A673 (cell line): ENCODE data around the gene RHOB. TPM values are rescaled to one million over a fixed set of nuclear protein-coding genes. Genes with fewer than 3 reads are reported as not detected.

Experiments used
- BruUV-seq: library from RNA; stranded (reverse); fragments of 400-500 nt; replicated peaks from 2 replicates; lab custom pipeline; 2021; lab: Mats Ljungman, UMichigan
- CTCF ChIA-PET: fragments of 300-600 bp; sonication (Branson Sonifier 250); formaldehyde crosslinking; loops from one replicate; lab custom pipeline; 2022; ENCODE audit warnings: antibody characterized with exemption; lab: Charles Lee
- POLR2A ChIA-PET: fragments of 300-600 bp; sonication (Branson Sonifier 250); formaldehyde crosslinking; loops from one replicate; lab custom pipeline; 2022; ENCODE audit warnings: antibody characterized with exemption; ENCODE audit not compliant: low non-redundant PET; lab: Charles Lee
- DNase-seq: peaks from one replicate; pipeline ENCODE4 v3.0.0-alpha.2; 2015; ENCODE audit warnings: low spot score
- H3K27ac ChIP-seq: fragments of 200-600 bp; sonication (generic); 2 replicates; pipeline ENCODE4 v1.5.1; 2016; ENCODE audit warnings: mixed run types, low read depth, mild to moderate bottlenecking, mixed read lengths, antibody characterized with exemption, low read length; ENCODE audit not compliant: poor library complexity, severe bottlenecking
- H3K27me3 ChIP-seq: fragments of 200-600 bp; sonication (generic); replicated peaks from 2 replicates; pipeline ENCODE4 v1.6.1; 2017; ENCODE audit warnings: mixed run types, low read depth, mild to moderate bottlenecking, mixed read lengths, antibody characterized with exemption, low read length; ENCODE audit not compliant: insufficient read depth, poor library complexity
- H3K36me3 ChIP-seq: fragments of 200-600 bp; sonication (generic); 2 replicates; pipeline ENCODE4 v1.6.1; 2016; ENCODE audit warnings: mixed run types, mild to moderate bottlenecking, mixed read lengths, antibody characterized with exemption, low read length; ENCODE audit not compliant: insufficient read depth, poor library complexity, severe bottlenecking
- H3K4me1 ChIP-seq: fragments of 200-600 bp; sonication (generic); 2 replicates; pipeline ENCODE4 v1.6.1; 2017; ENCODE audit warnings: mixed run types, mild to moderate bottlenecking, mixed read lengths, antibody characterized with exemption, low read length; ENCODE audit not compliant: insufficient read depth, poor library complexity, severe bottlenecking
- H3K4me3 ChIP-seq: fragments of 200-600 bp; sonication (generic); 2 replicates; pipeline ENCODE4 v1.5.1; 2016; ENCODE audit warnings: low read depth, mixed run types, mild to moderate bottlenecking, mixed read lengths, low read length; ENCODE audit not compliant: poor library complexity, severe bottlenecking
- H3K9me3 ChIP-seq: fragments of 200-600 bp; sonication (generic); 2 replicates; pipeline ENCODE4 v1.6.1; 2016; ENCODE audit warnings: mixed run types, low read depth, mild to moderate bottlenecking, mixed read lengths, antibody characterized with exemption, low read length; ENCODE audit not compliant: poor library complexity, severe bottlenecking
- EZH2 ChIP-seq: fragments of 200-600 bp; sonication (generic); IDR thresholded peaks from 2 replicates; pipeline ENCODE4 v1.6.1; 2017; ENCODE audit warnings: borderline replicate concordance, low read depth, mild to moderate bottlenecking, mixed read lengths, antibody characterized with exemption, low read length; ENCODE audit not compliant: poor library complexity, severe bottlenecking
- intact Hi-C: fragments of 100-400 bp; cut with micrococcal nuclease; formaldehyde crosslinking; loops from one replicate; pipeline ENCODE4 v1.10.0; 2022; ENCODE audit not compliant: unreplicated experiment
- total RNA-seq: library from RNA; stranded (reverse); gene quantifications from 2 replicates; pipeline ENCODE4 v1.2.3, GENCODE V29; 2021
- TF ChIP-seq, protein P1 (sequence below): fragments of 300-800, 200-600 bp; sonication (generic); conservative IDR thresholded peaks from 2 replicates; pipeline ENCODE4 v1.5.1; 2017; ENCODE audit warnings: low read depth, mild to moderate bottlenecking, antibody characterized with exemption, low read length, moderate library complexity, mixed read lengths

RHOB gene
- total RNA-seq, 1 experiment from 2014 or later = 31.5 TPM

DNA sequence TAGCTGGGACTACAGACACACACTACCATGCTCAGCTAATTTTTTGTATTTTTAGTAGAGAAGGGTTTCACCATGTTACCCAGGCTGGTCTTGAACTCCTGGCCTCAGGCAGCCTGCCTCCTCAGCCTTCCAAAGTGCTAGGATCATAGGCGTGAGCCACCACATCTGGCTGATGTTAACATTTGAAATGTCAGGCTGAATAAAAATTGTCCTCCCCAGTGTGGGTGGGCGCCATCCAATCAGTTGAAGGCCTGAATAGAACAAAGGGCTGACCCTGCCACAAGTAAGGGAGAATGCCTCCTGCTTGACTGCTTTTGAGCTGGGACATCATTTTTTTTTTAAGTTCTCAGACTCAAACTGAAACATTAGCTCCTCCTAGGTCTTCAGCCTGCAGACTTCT, 21.0 kb upstream of the RHOB start:
- no peak overlapping the region for H3K4me3 ChIP-seq
- no peak overlapping the region for H3K27ac ChIP-seq
- no peaks in the 10 kb centered on the region for H3K27me3 ChIP-seq
- TF ChIP-seq EZH2 = no peak
- TF ChIP-seq, protein P1, sequence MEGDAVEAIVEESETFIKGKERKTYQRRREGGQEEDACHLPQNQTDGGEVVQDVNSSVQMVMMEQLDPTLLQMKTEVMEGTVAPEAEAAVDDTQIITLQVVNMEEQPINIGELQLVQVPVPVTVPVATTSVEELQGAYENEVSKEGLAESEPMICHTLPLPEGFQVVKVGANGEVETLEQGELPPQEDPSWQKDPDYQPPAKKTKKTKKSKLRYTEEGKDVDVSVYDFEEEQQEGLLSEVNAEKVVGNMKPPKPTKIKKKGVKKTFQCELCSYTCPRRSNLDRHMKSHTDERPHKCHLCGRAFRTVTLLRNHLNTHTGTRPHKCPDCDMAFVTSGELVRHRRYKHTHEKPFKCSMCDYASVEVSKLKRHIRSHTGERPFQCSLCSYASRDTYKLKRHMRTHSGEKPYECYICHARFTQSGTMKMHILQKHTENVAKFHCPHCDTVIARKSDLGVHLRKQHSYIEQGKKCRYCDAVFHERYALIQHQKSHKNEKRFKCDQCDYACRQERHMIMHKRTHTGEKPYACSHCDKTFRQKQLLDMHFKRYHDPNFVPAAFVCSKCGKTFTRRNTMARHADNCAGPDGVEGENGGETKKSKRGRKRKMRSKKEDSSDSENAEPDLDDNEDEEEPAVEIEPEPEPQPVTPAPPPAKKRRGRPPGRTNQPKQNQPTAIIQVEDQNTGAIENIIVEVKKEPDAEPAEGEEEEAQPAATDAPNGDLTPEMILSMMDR = no peak
- CTCF ChIA-PET = no interaction called here
- BruUV-seq = no TSS peak
- H3K9me3 ChIP-seq = no peaks in the 10 kb centered on the region
- DNase-seq = no peak
- intact Hi-C loops = no loop called here
- no peaks in the 10 kb centered on the region for H3K36me3 ChIP-seq
- H3K4me1 ChIP-seq = no peaks in the 10 kb centered on the region
- POLR2A ChIA-PET = no interaction called here

DNA sequence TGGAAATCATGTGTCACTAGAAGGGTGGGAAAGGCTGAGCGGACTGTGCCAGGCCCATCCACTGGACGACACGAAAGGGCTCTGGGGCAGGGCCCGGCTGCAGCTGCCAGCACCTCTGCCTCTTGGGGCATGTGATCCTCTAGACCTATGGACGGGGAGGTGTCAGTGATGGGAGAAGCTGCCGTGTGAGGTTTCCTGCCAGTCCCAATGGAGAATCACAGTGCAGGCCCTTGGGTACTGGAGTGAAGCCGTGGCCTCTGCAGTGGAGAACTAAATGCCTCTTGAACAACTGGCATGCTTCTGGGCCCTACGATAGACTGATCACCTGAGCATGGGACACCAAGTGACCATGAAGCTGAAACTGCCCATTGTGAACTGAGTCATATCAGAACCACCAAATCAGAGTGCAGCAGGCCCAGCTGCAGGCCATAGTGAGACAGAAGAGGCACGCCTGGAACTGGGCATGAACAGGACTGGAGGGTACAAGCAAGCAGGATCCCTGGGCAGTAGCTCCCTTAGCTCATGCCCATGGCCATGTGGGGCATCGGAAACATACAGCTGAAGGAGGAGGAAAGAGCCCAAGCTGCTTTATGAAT, 18.8 kb upstream of the RHOB start:
- BruUV-seq = no TSS peak
- Histone ChIP-seq H3K4me3 (no peak overlapping the region), H3K9me3 (no peaks in the 10 kb centered on the region), H3K27me3 (no peaks in the 10 kb centered on the region), H3K27ac (no peak overlapping the region), H3K4me1 (no peaks in the 10 kb centered on the region), H3K36me3 (no peaks in the 10 kb centered on the region)
- intact Hi-C loops = no loop called here
- DNase-seq = no peak
- POLR2A ChIA-PET = no interaction called here
- CTCF ChIA-PET = no interaction called here
- TF ChIP-seq, protein P1 = no peak
- no peak for TF ChIP-seq EZH2

DNA sequence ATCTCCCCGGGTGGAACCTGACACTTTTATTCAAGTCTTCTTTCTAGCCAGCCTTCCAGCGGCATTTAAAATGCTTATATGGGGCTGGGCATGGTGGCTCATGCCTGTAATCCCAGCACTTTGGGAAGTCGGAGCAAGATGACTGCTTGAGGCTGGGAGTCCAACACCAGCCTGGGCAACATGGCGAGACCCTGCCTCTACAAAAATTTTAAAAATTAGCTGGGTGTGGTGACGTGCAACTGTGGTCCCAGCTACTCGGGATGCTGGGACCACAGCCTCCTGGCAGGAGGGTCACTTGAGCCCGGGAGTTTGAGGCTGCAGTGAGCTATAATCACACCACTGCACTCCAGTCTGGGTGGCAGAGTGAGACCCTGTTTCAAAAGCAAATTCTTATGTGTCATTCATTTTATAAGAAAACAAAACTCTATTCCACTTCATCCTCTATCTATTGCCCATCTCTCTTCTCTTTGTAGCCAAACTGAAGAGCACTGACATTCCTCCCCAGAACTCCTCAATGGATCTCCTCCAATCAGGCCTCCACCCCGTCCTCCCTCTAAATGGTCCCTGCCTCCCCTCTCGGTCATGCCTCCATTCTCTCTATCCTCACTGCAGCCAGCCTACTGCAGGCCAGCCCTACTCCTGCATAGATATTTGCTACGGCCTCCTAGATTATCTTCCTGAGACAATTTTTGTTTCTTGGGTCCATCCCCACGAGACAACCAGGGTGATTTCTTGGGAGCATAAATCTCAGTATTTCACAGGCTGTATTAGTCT, 18.0 kb upstream of the RHOB start:
- DNase-seq = no peak
- CTCF ChIA-PET = no interaction called here
- BruUV-seq = no TSS peak
- Histone ChIP-seq H3K27me3 (no peaks in the 10 kb centered on the region), H3K36me3 (no peaks in the 10 kb centered on the region), H3K4me1 (no peaks in the 10 kb centered on the region), H3K27ac (no peak overlapping the region), H3K9me3 (no peaks in the 10 kb centered on the region), H3K4me3 (no peak overlapping the region)
- POLR2A ChIA-PET = no interaction called here
- TF ChIP-seq, protein P1 = no peak
- TF ChIP-seq EZH2 = no peak
- intact Hi-C loops = no loop called here
